Stimulated activated naive B cell treated with anti-CD40 and anti-IgM and Interleukin-4, amounts not matched to agents 10 μg/mL and 1 μg/mL and 100 μg/mL, for 72 hours (primary cell): Measurements from ENCODE around the gene CNOT1.

Experiments
- ATAC-seq, 2 donors: fragments of 150-1000 bp; cut with Tn5 transposase; replicated peaks; 2 replicates each; pipeline ENCODE4 v1.10.0; 2021; ENCODE audit warnings: moderate library complexity in 1 of 2
- DNase-seq: peaks from one replicate; pipeline ENCODE4 v3.0.0; 2021
- H3K27ac Mint-ChIP-seq: one replicate; pipeline ENCODE4 v1.8.0; 2022; ENCODE audit warnings: mild to moderate bottlenecking, mixed read lengths
- H3K27me3 Mint-ChIP-seq, 2 donors: one replicate each; pipeline ENCODE4 v1.8.0; 2022; ENCODE audit warnings: mixed read lengths in 2 of 2
- H3K36me3 Mint-ChIP-seq, 2 donors: one replicate each; pipeline ENCODE4 v1.8.0; 2022; ENCODE audit warnings: mixed read lengths in 2 of 2, mild to moderate bottlenecking in 1 of 2
- H3K4me1 Mint-ChIP-seq, 2 donors: one replicate each; pipeline ENCODE4 v1.8.0; 2022; ENCODE audit warnings: mixed read lengths in 2 of 2, mild to moderate bottlenecking in 1 of 2
- H3K4me3 Mint-ChIP-seq, 2 donors: one replicate each; pipeline ENCODE4 v1.8.0; 2022; ENCODE audit warnings: mild to moderate bottlenecking in 2 of 2, mixed read lengths in 2 of 2, moderate library complexity in 1 of 2
- H3K9me3 Mint-ChIP-seq, 2 donors: one replicate each; pipeline ENCODE4 v1.8.0; 2022; ENCODE audit warnings: mixed read lengths in 2 of 2, mild to moderate bottlenecking in 1 of 2

The CNOT1 gene

DNA sequence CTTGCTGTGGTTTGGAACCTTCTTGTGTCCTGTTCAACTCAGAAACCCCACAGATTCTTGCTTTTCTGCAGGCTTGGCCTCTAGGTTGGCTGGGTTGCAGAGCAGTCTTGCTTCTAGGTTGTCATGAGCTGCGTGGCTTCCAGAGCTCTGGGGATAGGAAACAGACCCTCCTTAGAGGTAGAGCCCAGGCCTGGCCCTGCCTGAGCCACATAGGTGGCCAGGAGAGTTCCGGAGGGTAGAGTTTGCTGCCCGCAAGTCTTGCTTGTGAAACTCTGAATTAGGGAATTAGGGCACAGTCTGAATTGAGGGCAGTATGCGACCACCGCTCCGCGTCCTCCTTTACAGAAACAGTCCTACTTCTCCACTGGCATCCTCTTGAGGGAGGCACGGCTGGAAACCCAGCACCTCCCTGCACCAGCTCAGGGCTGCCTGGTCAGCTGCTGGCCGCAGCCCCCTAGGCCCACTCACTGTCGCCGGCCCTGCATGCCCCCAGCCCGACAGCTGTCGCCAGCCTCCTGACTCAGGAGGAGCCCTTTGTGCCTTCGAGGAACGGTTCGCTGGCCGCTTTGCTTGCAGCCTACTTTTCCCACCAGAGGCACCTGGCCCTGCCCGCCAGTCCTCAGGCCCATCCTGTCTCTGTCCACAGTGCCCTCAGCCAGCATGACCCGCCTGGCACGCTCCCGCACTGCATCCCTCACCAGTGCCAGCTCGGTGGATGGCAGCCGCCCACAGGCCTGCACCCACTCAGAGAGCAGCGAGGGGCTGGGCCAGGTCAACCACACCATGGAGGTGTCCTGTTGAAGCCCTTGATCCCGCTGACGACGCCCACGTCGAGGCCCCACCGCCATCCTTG, 118.6 kb downstream of the CNOT1 start:
- ATAC-seq, result no peak
- Mint-ChIP-seq H3K27ac (peak overlapping the region; percentile 3), H3K4me1 (peaks cover 12 to 33% of the 10 kb centered on the region in 2 donors), H3K27me3 (peaks cover 0 to 4% of the 10 kb centered on the region in 2 donors), H3K4me3 (no peak overlapping the region), H3K36me3 (peaks cover 11 to 22% of the 10 kb centered on the region in 2 donors), H3K9me3 (no peaks in the 10 kb centered on the region)
- no peak for DNase-seq

DNA sequence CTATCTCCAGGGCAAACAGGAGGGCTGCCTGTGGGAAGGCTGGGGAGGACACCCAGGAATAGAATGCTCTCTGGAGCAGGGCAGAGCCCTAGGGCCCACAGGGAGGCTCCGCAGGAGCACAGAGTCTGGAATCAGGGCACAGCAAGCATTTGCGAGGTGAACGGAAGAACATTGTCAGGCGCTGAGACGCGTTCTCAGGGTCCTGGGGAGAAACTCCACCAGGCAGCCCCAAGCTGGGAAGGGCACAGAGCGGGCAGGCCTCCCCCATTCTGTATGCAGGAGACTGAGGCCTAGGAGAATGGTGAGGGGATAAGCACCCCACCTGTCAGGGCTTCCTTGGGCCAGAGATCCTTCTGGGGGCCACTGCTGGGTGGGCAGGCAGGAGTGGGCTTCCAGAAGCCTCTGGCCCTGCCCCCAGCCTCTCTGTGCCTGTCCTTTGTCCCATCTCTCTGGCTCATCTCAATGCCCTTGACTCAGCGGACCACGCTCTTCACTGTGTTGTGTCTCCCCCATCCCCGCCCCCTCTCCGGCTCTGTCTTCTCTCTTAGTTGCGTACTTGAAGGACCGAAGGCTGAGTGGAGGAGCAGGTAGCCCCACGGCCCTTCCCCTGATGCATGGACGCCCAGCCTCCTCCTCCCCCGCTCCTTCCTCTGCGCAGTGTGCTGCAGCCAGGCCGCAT, 119.4 kb downstream of the CNOT1 start:
- H3K27me3 Mint-ChIP-seq, result peaks cover 0 to 4% of the 10 kb centered on the region in 2 donors
- DNase-seq (no peak), ATAC-seq (no peak)
- peaks cover 12 to 29% of the 10 kb centered on the region in 2 donors for H3K4me1 Mint-ChIP-seq
- H3K27ac Mint-ChIP-seq, result peak overlapping the region; percentile 20
- no peak overlapping the region for H3K4me3 Mint-ChIP-seq
- peaks cover 7 to 17% of the 10 kb centered on the region in 2 donors for H3K36me3 Mint-ChIP-seq
- H3K9me3 Mint-ChIP-seq, result no peaks in the 10 kb centered on the region

DNA sequence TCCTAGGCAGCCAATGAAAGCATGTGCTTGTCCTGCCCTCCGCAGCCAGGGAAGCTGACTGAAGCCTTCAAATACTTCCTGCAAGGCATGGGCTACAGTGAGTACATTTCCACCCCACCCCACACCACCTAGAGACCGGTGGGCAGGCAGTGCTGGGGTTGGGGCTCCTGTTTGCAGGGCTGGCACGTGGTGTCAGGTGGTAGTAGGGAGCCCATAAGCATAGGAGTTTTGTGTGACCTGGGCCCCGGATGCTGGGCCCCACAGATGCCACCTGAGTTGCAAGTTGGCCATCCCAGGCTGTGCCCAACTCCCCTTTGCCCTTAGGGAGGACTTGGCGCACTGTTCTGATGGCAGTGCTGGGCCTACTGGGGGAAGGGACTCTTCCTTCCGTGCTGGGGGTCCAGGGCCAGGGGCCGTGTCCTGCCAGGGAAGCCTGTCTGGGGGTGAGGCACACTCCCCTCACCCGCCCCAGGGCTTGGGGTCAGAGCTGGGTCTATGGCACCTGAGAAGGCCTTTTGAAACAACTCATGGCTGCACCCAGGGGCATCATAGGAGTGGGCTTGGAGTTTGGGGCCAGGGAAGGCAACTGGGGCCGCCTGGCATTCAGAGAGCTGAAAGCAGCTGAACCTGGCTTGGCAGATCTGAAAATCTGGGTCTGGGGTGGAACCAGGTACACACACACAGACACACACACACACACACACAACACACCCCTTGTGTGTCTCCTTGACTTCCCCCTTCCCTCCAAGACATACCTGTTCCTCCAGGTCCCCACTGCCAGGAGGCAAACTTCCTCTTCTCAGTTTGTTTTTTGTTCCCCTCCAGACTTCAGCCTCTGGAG, 120.2 kb downstream of the CNOT1 start:
- Mint-ChIP-seq H3K27ac (peak overlapping the region; percentile 20), H3K4me3 (no peak overlapping the region), H3K27me3 (peaks cover 0 to 4% of the 10 kb centered on the region in 2 donors), H3K9me3 (no peaks in the 10 kb centered on the region), H3K4me1 (peaks cover 7 to 21% of the 10 kb centered on the region in 2 donors), H3K36me3 (peaks cover 4 to 12% of the 10 kb centered on the region in 2 donors)
- ATAC-seq (no peak), DNase-seq (no peak)

GRCh38 chr16:58508671-58509251, 120.9 kb downstream of the CNOT1 start:
- Mint-ChIP-seq H3K4me3 (no peak overlapping the region), H3K36me3 (peaks cover 2 to 12% of the 10 kb centered on the region in 2 donors), H3K27me3 (peaks cover 4 to 7% of the 10 kb centered on the region in 2 donors), H3K9me3 (no peaks in the 10 kb centered on the region), H3K4me1 (peaks cover 5 to 15% of the 10 kb centered on the region in 2 donors), H3K27ac (no peak overlapping the region)
- DNase-seq (no peak), ATAC-seq (no peak)

- Mint-ChIP-seq H3K4me3 (no peak overlapping the region), H3K4me1 (peaks cover 5 to 9% of the 10 kb centered on the region in 2 donors), H3K36me3 (peaks cover 1 to 10% of the 10 kb centered on the region in 2 donors), H3K27me3 (peaks cover 7 to 14% of the 10 kb centered on the region in 2 donors), H3K27ac (no peak overlapping the region), H3K9me3 (no peaks in the 10 kb centered on the region)
- DNase-seq, result no peak
- no peak for ATAC-seq
These were observed 121.5 kb downstream of the CNOT1 start for GRCh38 chr16:58507963-58508670.

- peak overlapping the region; percentile 72 for H3K27ac Mint-ChIP-seq
- H3K27me3 Mint-ChIP-seq, result peaks cover 15 to 21% of the 10 kb centered on the region in 2 donors
- H3K36me3 Mint-ChIP-seq, result peaks cover 1 to 9% of the 10 kb centered on the region in 2 donors
- no peak for ATAC-seq
- DNase-seq, result no peak
- peaks cover 5 to 8% of the 10 kb centered on the region in 2 donors for H3K4me1 Mint-ChIP-seq
- no peaks in the 10 kb centered on the region for H3K9me3 Mint-ChIP-seq
- H3K4me3 Mint-ChIP-seq, result no peak overlapping the region
These were observed 122.2 kb downstream of the CNOT1 start for GRCh38 chr16:58507195-58507962.

GRCh38 chr16:58506241-58507194, 123.1 kb downstream of the CNOT1 start:
- DNase-seq, result no peak
- H3K4me3 Mint-ChIP-seq, result no peak overlapping the region
- peaks cover 5 to 6% of the 10 kb centered on the region in 2 donors for H3K4me1 Mint-ChIP-seq
- H3K27me3 Mint-ChIP-seq, result peaks cover 22 to 30% of the 10 kb centered on the region in 2 donors
- peaks cover 0 to 1% of the 10 kb centered on the region in 2 donors for H3K36me3 Mint-ChIP-seq
- no peak for ATAC-seq
- H3K27ac Mint-ChIP-seq, result peak overlapping the region; percentile 72
- no peaks in the 10 kb centered on the region for H3K9me3 Mint-ChIP-seq

- ATAC-seq, result no peak
- Mint-ChIP-seq H3K36me3 (peaks cover 0 to 2% of the 10 kb centered on the region in 2 donors), H3K9me3 (no peaks in the 10 kb centered on the region), H3K4me3 (no peak overlapping the region), H3K27me3 (peaks cover 26 to 52% of the 10 kb centered on the region in 2 donors), H3K27ac (peak overlapping the region; percentile 37), H3K4me1 (peaks cover 16 to 27% of the 10 kb centered on the region in 2 donors)
- DNase-seq, result no peak
These were observed 125.5 kb downstream of the CNOT1 start for GRCh38 chr16:58503863-58504688.

DNA sequence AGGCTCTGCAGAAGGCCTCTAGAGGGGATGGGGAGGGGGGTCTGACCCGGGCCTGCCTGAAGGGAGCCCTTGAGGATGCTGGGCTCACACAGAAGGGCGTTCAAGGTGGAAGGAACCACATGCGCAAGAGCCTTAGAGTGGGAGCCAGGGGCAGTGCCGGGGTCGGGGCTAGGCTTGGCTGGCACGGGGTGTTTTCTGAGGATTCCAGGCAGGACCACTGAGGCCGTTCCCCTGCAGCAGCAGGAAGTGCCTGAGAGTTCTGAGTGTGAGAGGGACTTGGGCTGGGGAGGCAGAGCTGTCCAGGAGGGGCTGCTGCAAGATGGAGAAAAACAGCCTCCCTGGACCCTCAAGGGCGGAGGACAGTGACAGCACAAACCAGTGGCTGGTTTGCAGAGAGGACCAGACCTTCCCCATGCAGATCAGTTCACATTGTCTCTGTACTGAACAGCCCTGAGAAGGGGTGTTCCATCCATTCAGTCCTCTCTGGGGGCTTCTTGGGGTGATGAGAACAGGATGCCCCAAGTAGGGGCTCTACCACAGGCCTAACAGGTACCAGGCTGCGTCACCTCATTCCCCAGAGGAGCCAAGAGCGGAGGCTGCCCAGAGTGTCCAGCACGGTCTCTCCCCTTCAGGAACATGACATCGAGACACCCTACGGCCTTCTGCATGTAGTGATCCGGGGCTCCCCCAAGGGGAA, 126.3 kb downstream of the CNOT1 start:
- Mint-ChIP-seq H3K4me3 (no peak overlapping the region), H3K36me3 (peaks cover 0 to 2% of the 10 kb centered on the region in 2 donors), H3K27me3 (peaks cover 26 to 56% of the 10 kb centered on the region in 2 donors), H3K4me1 (peaks cover 16 to 27% of the 10 kb centered on the region in 2 donors), H3K27ac (no peak overlapping the region), H3K9me3 (no peaks in the 10 kb centered on the region)
- DNase-seq, result no peak
- no peak for ATAC-seq

- peaks cover 26 to 56% of the 10 kb centered on the region in 2 donors for H3K27me3 Mint-ChIP-seq
- no peak overlapping the region for H3K27ac Mint-ChIP-seq
- peaks cover 16 to 27% of the 10 kb centered on the region in 2 donors for H3K4me1 Mint-ChIP-seq
- no peaks in the 10 kb centered on the region for H3K9me3 Mint-ChIP-seq
- no peak overlapping the region for H3K4me3 Mint-ChIP-seq
- DNase-seq (no peak), ATAC-seq (no peak)
- H3K36me3 Mint-ChIP-seq, result peaks cover 0 to 2% of the 10 kb centered on the region in 2 donors
These were observed 127.3 kb downstream of the CNOT1 start for GRCh38 chr16:58502217-58502921.
